ENCODE results near the gene NAALADL2.

- TF ChIP-seq POLR2A (IDR thresholded peaks at IDR 0.05; ENCODE audit: low read length) (no peak), GATA1 (IDR thresholded peaks at IDR 0.05; ENCODE audit: low read depth, low read length) (no peak)
These were observed 527.5 kb downstream of the NAALADL2 start for GRCh38 chr3:175386630-175387029.

Measured in erythroblast (primary cell).